ENCODE results near the gene MAPKAP1. TPM values are rescaled to one million over a fixed set of nuclear protein-coding genes. Genes with fewer than 3 reads are reported as not detected.
A peak's percentile ranks its signal among the peaks of the same experiment; 100 is the strongest.

Gene MAPKAP1
- total and polyA plus RNA-seq, 2 of the 13 experiments (the other 11 are each of a cell fraction or from before 2014, with no cell fraction given): 45.0 to 64.3 TPM

DNA sequence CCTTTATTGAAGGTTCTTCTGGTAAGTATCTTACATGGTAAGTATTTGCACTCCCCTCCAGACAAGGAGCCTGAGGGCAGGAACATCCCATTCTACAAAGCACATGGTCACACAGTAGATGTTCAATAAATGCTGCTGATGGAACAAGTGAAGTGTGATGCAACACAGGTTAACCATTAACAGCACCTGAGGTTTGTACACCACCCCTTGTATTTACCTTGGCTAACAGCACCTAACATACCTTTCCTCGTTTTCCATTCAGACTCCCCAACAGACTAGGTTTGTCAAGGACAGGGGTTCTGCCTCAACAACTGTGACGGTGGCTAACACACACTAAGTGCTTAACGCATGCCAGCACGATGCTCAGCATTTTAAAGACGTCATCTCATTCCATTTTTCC, 213.6 kb downstream of the MAPKAP1 start (continued):
- 0 out of 2 replicates have a peak, but pooled peaks have one; percentile 37 for TF ChIP-seq MYC (CRISPR knock-in tag; IDR thresholded peaks at IDR 0.05; ENCODE audit: borderline replicate concordance)
- 0 out of 2 replicates have a peak, but pooled peaks have one; percentile 21 for TF ChIP-seq HMG20B (CRISPR knock-in tag; conservative IDR thresholded peaks at IDR 0.05)
- TF ChIP-seq NFKB2 (CRISPR knock-in tag; IDR thresholded peaks at IDR 0.05; ENCODE audit: borderline replicate concordance): no peak
- peak; percentile 77 for TF ChIP-seq ZMYM2 (CRISPR knock-in tag; IDR thresholded peaks at IDR 0.05)
- TF ChIP-seq, protein P1, sequence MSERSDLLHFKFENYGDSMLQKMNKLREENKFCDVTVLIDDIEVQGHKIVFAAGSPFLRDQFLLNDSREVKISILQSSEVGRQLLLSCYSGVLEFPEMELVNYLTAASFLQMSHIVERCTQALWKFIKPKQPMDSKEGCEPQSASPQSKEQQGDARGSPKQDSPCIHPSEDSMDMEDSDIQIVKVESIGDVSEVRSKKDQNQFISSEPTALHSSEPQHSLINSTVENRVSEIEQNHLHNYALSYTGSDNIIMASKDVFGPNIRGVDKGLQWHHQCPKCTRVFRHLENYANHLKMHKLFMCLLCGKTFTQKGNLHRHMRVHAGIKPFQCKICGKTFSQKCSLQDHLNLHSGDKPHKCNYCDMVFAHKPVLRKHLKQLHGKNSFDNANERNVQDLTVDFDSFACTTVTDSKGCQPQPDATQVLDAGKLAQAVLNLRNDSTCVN (CRISPR knock-in tag; IDR thresholded peaks at IDR 0.05; ENCODE audit: borderline replicate concordance): no peak
- TF ChIP-seq, protein P2, sequence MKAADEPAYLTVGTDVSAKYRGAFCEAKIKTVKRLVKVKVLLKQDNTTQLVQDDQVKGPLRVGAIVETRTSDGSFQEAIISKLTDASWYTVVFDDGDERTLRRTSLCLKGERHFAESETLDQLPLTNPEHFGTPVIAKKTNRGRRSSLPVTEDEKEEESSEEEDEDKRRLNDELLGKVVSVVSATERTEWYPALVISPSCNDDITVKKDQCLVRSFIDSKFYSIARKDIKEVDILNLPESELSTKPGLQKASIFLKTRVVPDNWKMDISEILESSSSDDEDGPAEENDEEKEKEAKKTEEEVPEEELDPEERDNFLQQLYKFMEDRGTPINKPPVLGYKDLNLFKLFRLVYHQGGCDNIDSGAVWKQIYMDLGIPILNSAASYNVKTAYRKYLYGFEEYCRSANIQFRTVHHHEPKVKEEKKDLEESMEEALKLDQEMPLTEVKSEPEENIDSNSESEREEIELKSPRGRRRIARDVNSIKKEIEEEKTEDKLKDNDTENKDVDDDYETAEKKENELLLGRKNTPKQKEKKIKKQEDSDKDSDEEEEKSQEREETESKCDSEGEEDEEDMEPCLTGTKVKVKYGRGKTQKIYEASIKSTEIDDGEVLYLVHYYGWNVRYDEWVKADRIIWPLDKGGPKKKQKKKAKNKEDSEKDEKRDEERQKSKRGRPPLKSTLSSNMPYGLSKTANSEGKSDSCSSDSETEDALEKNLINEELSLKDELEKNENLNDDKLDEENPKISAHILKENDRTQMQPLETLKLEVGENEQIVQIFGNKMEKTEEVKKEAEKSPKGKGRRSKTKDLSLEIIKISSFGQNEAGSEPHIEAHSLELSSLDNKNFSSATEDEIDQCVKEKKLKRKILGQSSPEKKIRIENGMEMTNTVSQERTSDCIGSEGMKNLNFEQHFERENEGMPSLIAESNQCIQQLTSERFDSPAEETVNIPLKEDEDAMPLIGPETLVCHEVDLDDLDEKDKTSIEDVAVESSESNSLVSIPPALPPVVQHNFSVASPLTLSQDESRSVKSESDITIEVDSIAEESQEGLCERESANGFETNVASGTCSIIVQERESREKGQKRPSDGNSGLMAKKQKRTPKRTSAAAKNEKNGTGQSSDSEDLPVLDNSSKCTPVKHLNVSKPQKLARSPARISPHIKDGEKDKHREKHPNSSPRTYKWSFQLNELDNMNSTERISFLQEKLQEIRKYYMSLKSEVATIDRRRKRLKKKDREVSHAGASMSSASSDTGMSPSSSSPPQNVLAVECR (CRISPR knock-in tag; IDR thresholded peaks at IDR 0.05; ENCODE audit: borderline replicate concordance): peak; percentile 68; the same call in 1 of the 2 replicates
- TF ChIP-seq IRF2 (CRISPR knock-in tag; IDR thresholded peaks at IDR 0.05): 0 out of 2 replicates have a peak, but pooled peaks have one; percentile 24
- TF ChIP-seq MIXL1 (CRISPR knock-in tag; IDR thresholded peaks at IDR 0.05): peak; percentile 47; the same call in 1 of the 2 replicates
- 0 out of 2 replicates have a peak, but pooled peaks have one; percentile 46 for TF ChIP-seq ZNF317 (CRISPR knock-in tag; IDR thresholded peaks at IDR 0.05)
- no peak for TF ChIP-seq SOX6 (IDR thresholded peaks at IDR 0.05)
- TF ChIP-seq SOX6 (CRISPR knock-in tag; IDR thresholded peaks at IDR 0.05): peak; percentile 89
- peak; percentile 66; the same call in 1 of the 2 replicates for TF ChIP-seq FOXJ3 (CRISPR knock-in tag; IDR thresholded peaks at IDR 0.05; ENCODE audit: borderline replicate concordance)
- no peak for TF ChIP-seq ZNF34 (CRISPR knock-in tag; IDR thresholded peaks at IDR 0.05; ENCODE audit: borderline replicate concordance)
- TF ChIP-seq ATRX (CRISPR knock-in tag; IDR thresholded peaks at IDR 0.05; ENCODE audit: borderline replicate concordance): no peak
- peak; percentile 35 for TF ChIP-seq RBM22 (optimal IDR thresholded peaks at IDR 0.05; ENCODE audit: low read length)
- TF ChIP-seq, protein P3, sequence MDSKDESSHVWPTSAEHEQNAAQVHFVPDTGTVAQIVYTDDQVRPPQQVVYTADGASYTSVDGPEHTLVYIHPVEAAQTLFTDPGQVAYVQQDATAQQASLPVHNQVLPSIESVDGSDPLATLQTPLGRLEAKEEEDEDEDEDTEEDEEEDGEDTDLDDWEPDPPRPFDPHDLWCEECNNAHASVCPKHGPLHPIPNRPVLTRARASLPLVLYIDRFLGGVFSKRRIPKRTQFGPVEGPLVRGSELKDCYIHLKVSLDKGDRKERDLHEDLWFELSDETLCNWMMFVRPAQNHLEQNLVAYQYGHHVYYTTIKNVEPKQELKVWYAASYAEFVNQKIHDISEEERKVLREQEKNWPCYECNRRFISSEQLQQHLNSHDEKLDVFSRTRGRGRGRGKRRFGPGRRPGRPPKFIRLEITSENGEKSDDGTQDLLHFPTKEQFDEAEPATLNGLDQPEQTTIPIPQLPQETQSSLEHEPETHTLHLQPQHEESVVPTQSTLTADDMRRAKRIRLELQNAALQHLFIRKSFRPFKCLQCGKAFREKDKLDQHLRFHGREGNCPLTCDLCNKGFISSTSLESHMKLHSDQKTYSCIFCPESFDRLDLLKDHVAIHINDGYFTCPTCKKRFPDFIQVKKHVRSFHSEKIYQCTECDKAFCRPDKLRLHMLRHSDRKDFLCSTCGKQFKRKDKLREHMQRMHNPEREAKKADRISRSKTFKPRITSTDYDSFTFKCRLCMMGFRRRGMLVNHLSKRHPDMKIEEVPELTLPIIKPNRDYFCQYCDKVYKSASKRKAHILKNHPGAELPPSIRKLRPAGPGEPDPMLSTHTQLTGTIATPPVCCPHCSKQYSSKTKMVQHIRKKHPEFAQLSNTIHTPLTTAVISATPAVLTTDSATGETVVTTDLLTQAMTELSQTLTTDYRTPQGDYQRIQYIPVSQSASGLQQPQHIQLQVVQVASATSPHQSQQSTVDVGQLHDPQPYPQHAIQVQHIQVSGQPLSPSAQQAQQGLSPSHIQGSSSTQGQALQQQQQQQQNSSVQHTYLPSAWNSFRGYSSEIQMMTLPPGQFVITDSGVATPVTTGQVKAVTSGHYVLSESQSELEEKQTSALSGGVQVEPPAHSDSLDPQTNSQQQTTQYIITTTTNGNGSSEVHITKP (CRISPR knock-in tag; IDR thresholded peaks at IDR 0.05; ENCODE audit: low read depth): peak; percentile 38; the same call in 1 of the 2 replicates
- TF ChIP-seq ZNF792 (CRISPR knock-in tag; IDR thresholded peaks at IDR 0.05): 0 out of 2 replicates have a peak, but pooled peaks have one; percentile 29
- TF ChIP-seq ADNP (CRISPR knock-in tag; IDR thresholded peaks at IDR 0.05): peak; percentile 61; the same call in 1 of the 2 replicates
- TF ChIP-seq HDAC1 (CRISPR knock-in tag; IDR thresholded peaks at IDR 0.05): peak; percentile 67; the same call in 1 of the 2 replicates
- TF ChIP-seq, protein P4, sequence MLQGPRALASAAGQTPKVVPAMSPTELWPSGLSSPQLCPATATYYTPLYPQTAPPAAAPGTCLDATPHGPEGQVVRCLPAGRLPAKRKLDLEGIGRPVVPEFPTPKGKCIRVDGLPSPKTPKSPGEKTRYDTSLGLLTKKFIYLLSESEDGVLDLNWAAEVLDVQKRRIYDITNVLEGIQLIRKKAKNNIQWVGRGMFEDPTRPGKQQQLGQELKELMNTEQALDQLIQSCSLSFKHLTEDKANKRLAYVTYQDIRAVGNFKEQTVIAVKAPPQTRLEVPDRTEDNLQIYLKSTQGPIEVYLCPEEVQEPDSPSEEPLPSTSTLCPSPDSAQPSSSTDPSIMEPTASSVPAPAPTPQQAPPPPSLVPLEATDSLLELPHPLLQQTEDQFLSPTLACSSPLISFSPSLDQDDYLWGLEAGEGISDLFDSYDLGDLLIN (CRISPR knock-in tag; IDR thresholded peaks at IDR 0.05; ENCODE audit: borderline replicate concordance): no peak
- TF ChIP-seq SNRNP70 (IDR thresholded peaks at IDR 0.05; ENCODE audit: low read depth, low read length): no peak

Measured in HepG2 (cell line).